DND-41 (cell line): Measurements from ENCODE around the gene SLC45A1.

Source experiments
- ATAC-seq: fragments of 200-7000 bp; cut with Tn5 transposase; 3 replicates; pipeline ENCODE4 v1.9.1; 2021; ENCODE audit warnings: low read depth; ENCODE audit not compliant: insufficient read depth
- DNase-seq: peaks from one replicate; pipeline ENCODE4 v3.0.0-alpha.2; 2020
- H2AFZ ChIP-seq: 2 replicates; pipeline ENCODE4 v1.6.0; 2012; ENCODE audit warnings: low read depth, low read length
- H3K27ac ChIP-seq: 2 replicates; pipeline ENCODE4 v1.5.1; 2012; ENCODE audit warnings: low read length, inconsistent platforms
- H3K27me3 ChIP-seq: fragments of 200-600 bp; sonication (generic); 2 replicates; pipeline ENCODE4 v1.6.0; 2012; ENCODE audit warnings: low read length, mild to moderate bottlenecking, inconsistent platforms; ENCODE audit not compliant: insufficient read depth, poor library complexity
- H3K36me3 ChIP-seq: 2 replicates; pipeline ENCODE4 v1.5.1; 2012; ENCODE audit warnings: low read length, inconsistent platforms; ENCODE audit not compliant: insufficient read depth
- H3K4me1 ChIP-seq: 2 replicates; pipeline ENCODE4 v1.5.1; 2012; ENCODE audit warnings: mild to moderate bottlenecking, low read length; ENCODE audit not compliant: insufficient read depth
- H3K4me2 ChIP-seq: 2 replicates; pipeline ENCODE4 v1.6.0; 2012; ENCODE audit warnings: mild to moderate bottlenecking, moderate library complexity, low read length, inconsistent platforms; ENCODE audit not compliant: insufficient read depth
- H3K4me3 ChIP-seq, 2 experiments: fragments of 200-600 bp in 1 of 2; shearing (Covaris generic) in 1 of 2; 2 replicates each; pipeline ENCODE4 v1.5.1; 2012 to 2016; ENCODE audit warnings: inconsistent platforms in 2 of 2, low read length in 2 of 2, mild to moderate bottlenecking in 2 of 2, low read depth in 1 of 2, moderate library complexity in 1 of 2
- H3K79me2 ChIP-seq: 2 replicates; pipeline ENCODE4 v1.6.0; 2012; ENCODE audit warnings: low read length, inconsistent platforms; ENCODE audit not compliant: insufficient read depth
- H3K9ac ChIP-seq: 2 replicates; pipeline ENCODE4 v1.6.0; 2012; ENCODE audit warnings: low read depth, mild to moderate bottlenecking, inconsistent platforms, low read length, moderate library complexity
- H3K9me3 ChIP-seq: 2 replicates; pipeline ENCODE4 v1.5.1; 2012; ENCODE audit warnings: low read length, moderate library complexity, mild to moderate bottlenecking, inconsistent platforms; ENCODE audit not compliant: insufficient read depth, severe bottlenecking
- H4K20me1 ChIP-seq: 2 replicates; pipeline ENCODE4 v1.6.0; 2012; ENCODE audit warnings: low read length; ENCODE audit not compliant: insufficient read depth
- EZH2 ChIP-seq: IDR thresholded peaks from 3 replicates; pipeline ENCODE4 v1.6.1; 2012; ENCODE audit warnings: borderline replicate concordance, low read depth, mild to moderate bottlenecking, moderate library complexity, low read length, inconsistent platforms; ENCODE audit not compliant: severe bottlenecking
- TF ChIP-seq, protein P1 (sequence below): IDR thresholded peaks from 2 replicates; pipeline ENCODE4 v1.5.1; 2012; ENCODE audit warnings: borderline replicate concordance, low read length, moderate library complexity, mild to moderate bottlenecking; ENCODE audit not compliant: poor library complexity, severe bottlenecking; ENCODE audit errors: extremely low read depth

The SLC45A1 gene

GRCh38 chr1:8376358-8376840 is 58.5 kb downstream of the SLC45A1 start:
- H3K27me3 ChIP-seq = no peaks in the 10 kb centered on the region
- peaks cover 28% of the 10 kb centered on the region for H4K20me1 ChIP-seq
- ATAC-seq (no peak), DNase-seq (no peak)
- H3K79me2 ChIP-seq = 0 out of 2 replicates have a peak, but pooled peaks cover 3% of the 10 kb centered on the region
- TF ChIP-seq, protein P1, sequence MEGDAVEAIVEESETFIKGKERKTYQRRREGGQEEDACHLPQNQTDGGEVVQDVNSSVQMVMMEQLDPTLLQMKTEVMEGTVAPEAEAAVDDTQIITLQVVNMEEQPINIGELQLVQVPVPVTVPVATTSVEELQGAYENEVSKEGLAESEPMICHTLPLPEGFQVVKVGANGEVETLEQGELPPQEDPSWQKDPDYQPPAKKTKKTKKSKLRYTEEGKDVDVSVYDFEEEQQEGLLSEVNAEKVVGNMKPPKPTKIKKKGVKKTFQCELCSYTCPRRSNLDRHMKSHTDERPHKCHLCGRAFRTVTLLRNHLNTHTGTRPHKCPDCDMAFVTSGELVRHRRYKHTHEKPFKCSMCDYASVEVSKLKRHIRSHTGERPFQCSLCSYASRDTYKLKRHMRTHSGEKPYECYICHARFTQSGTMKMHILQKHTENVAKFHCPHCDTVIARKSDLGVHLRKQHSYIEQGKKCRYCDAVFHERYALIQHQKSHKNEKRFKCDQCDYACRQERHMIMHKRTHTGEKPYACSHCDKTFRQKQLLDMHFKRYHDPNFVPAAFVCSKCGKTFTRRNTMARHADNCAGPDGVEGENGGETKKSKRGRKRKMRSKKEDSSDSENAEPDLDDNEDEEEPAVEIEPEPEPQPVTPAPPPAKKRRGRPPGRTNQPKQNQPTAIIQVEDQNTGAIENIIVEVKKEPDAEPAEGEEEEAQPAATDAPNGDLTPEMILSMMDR = no peak
- TF ChIP-seq EZH2 = no peak
- H3K4me2 ChIP-seq = no peak overlapping the region
- H3K36me3 ChIP-seq = no peaks in the 10 kb centered on the region
- no peaks in the 10 kb centered on the region for H3K9me3 ChIP-seq
- no peak overlapping the region for H2AFZ ChIP-seq
- H3K4me3 ChIP-seq = no peak overlapping the region
- H3K4me1 ChIP-seq = no peaks in the 10 kb centered on the region
- H3K27ac ChIP-seq = no peak overlapping the region
- H3K9ac ChIP-seq = no peak overlapping the region

GRCh38 chr1:8377271-8377981 is 59.5 kb downstream of the SLC45A1 start:
- Histone ChIP-seq H3K4me2 (no peak overlapping the region), H2AFZ (no peak overlapping the region), H3K36me3 (no peaks in the 10 kb centered on the region), H3K4me1 (no peaks in the 10 kb centered on the region), H3K27ac (no peak overlapping the region), H3K4me3 (no peak overlapping the region), H3K9ac (no peak overlapping the region), H3K27me3 (no peaks in the 10 kb centered on the region), H3K9me3 (no peaks in the 10 kb centered on the region), H3K79me2 (0 out of 2 replicates have a peak, but pooled peaks cover 3% of the 10 kb centered on the region), H4K20me1 (peaks cover 26% of the 10 kb centered on the region)
- no peak for DNase-seq
- no peak for ATAC-seq
- TF ChIP-seq, protein P1 = no peak
- no peak for TF ChIP-seq EZH2

DNA sequence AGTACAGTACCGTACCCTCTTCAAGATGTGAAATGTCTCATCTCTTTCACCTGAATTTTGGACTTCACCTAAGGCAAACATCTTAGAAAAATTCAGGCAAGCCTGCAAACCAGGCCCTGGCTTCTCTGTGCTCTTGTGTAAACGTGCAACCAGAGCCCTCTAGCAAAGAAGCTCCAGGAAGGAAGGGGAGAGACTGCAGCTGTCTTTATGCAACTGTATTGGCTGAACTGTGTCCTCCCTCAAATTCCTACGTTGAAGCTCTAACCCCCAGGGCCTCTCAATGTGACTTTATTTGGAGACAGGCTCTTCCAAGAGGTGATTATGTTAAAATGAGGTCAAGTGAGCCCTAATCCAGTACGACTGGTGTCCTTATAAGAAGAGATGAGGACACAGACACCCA is 60.3 kb downstream of the SLC45A1 start:
- no peaks in the 10 kb centered on the region for H3K4me1 ChIP-seq
- ATAC-seq (no peak), DNase-seq (no peak)
- H4K20me1 ChIP-seq = peaks cover 22% of the 10 kb centered on the region
- no peak overlapping the region for H3K27ac ChIP-seq
- no peak overlapping the region for H3K4me2 ChIP-seq
- TF ChIP-seq, protein P1 = no peak
- no peak for TF ChIP-seq EZH2
- H3K9ac ChIP-seq = no peak overlapping the region
- no peaks in the 10 kb centered on the region for H3K9me3 ChIP-seq
- H2AFZ ChIP-seq = no peak overlapping the region
- no peak overlapping the region for H3K4me3 ChIP-seq
- H3K36me3 ChIP-seq = no peaks in the 10 kb centered on the region
- 0 out of 2 replicates have a peak, but pooled peaks cover 3% of the 10 kb centered on the region for H3K79me2 ChIP-seq
- no peaks in the 10 kb centered on the region for H3K27me3 ChIP-seq
